ENCODE results near the gene DGKH. TPM values are rescaled to one million over a fixed set of nuclear protein-coding genes. Genes with fewer than 3 reads are reported as not detected.

DGKH gene
- total and polyA plus RNA-seq, 9 of the 15 experiments (the other 6 are each of a cell fraction or from before 2014, with no cell fraction given): 0.38 to 4.4 (median 3.1) TPM

- TF ChIP-seq ARID2 (IDR thresholded peaks at IDR 0.05) (no peak), MAFK (IDR thresholded peaks at IDR 0.05; ENCODE audit: low read length) (no peak), HIVEP1 (CRISPR knock-in tag; IDR thresholded peaks at IDR 0.05) (no peak), KAT7 (CRISPR knock-in tag; IDR thresholded peaks at IDR 0.05; ENCODE audit: borderline replicate concordance) (no peak), ZNF717 (CRISPR knock-in tag; IDR thresholded peaks at IDR 0.05) (no peak), GTF2E2 (tag; IDR thresholded peaks at IDR 0.05) (no peak), SNRNP70 (optimal IDR thresholded peaks at IDR 0.05; ENCODE audit: low read depth, low read length) (no peak), ZNF436 (CRISPR knock-in tag; IDR thresholded peaks at IDR 0.05) (no peak), MEIS2 (IDR thresholded peaks at IDR 0.05; ENCODE audit: partially characterized antibody) (no peak), KHSRP (IDR thresholded peaks at IDR 0.05) (no peak), GTF2B (IDR thresholded peaks at IDR 0.05; ENCODE audit: extremely low read depth, insufficient read length) (no peak), E2F1 (CRISPR knock-in tag; IDR thresholded peaks at IDR 0.05) (no peak), BMI1 (IDR thresholded peaks at IDR 0.05; ENCODE audit: low read length) (no peak), CXXC5 (CRISPR knock-in tag; IDR thresholded peaks at IDR 0.05) (peak; percentile 74), IRF9 (tag; IDR thresholded peaks at IDR 0.05) (no peak), PBX2 (CRISPR knock-in tag; IDR thresholded peaks at IDR 0.05; ENCODE audit: low read depth) (no peak), PBX2 (tag; conservative IDR thresholded peaks at IDR 0.05; ENCODE audit: low read depth) (no peak), CAMTA2 (CRISPR knock-in tag; conservative IDR thresholded peaks at IDR 0.05) (no peak), MTA1 (IDR thresholded peaks at IDR 0.05; ENCODE audit: borderline replicate concordance) (no peak), E2F3 (CRISPR knock-in tag; IDR thresholded peaks at IDR 0.05) (peak; percentile 41; the same call in 1 of the 2 replicates), ETS2 (tag; IDR thresholded peaks at IDR 0.05; ENCODE audit: borderline replicate concordance, poor library complexity, severe bottlenecking) (no peak), SRSF9 (IDR thresholded peaks at IDR 0.05; ENCODE audit: borderline replicate concordance, low read depth, low read length) (no peak), EP300 (IDR thresholded peaks at IDR 0.05; ENCODE audit: low read length) (no peak), ZNF408 (CRISPR knock-in tag; IDR thresholded peaks at IDR 0.05; ENCODE audit: low read depth) (no peak), ZBTB7A (IDR thresholded peaks at IDR 0.05; ENCODE audit: borderline replicate concordance, control insufficient read depth, low read depth, low read length) (peak; percentile 50; the same call in 1 of the 2 replicates), NR1H2 (CRISPR knock-in tag; IDR thresholded peaks at IDR 0.05) (no peak)
Observed at GRCh38 chr13:42039946-42040729, 8.3 kb upstream of the DGKH start (continued).

Measured in K562 (cell line).